Measurements from ENCODE around the gene ST3GAL3. TPM values are rescaled to one million over a fixed set of nuclear protein-coding genes. Genes with fewer than 3 reads are reported as not detected.

The ST3GAL3 gene
- polyA plus RNA-seq, 1 of the 3 experiments (the other 2 are of a cell fraction), result 20.6 TPM

- no peaks in the 10 kb centered on the region for H3K9me3 ChIP-seq
- H3K4me2 ChIP-seq, result 0 out of 2 replicates have a peak overlapping the region, but pooled peaks have one; percentile 31
- POLR2A ChIA-PET, result no interaction called here
- WGBS (ENCODE audit: low lambda C conversion rate), result 82% methylated on average over 2 of the region's 2 CpGs
- no peak overlapping the region for H3K4me3 ChIP-seq (ENCODE audit: low read depth in 2 of 2, low read length in 1 of 2)
- H3K36me3 ChIP-seq (replicated peaks in 1 of 2; ENCODE audit: control insufficient read depth in 1 of 2, insufficient read depth in 2 of 2, low read length in 1 of 2), result peaks cover 0 to 6% of the 10 kb centered on the region in 2 experiments
- CTCF ChIA-PET, result interaction anchor here (0.9 to 4.6 kb wide), 3 partner anchors 13 to 55 kb away, joined by 3 to 23 read pairs (median 3); no protein-coding TSS in a partner anchor
- no peak for TF ChIP-seq FOSL2 (IDR thresholded peaks at IDR 0.05; ENCODE audit: borderline replicate concordance, low read depth)
- TF ChIP-seq YY1 (IDR thresholded peaks at IDR 0.05; ENCODE audit: low read depth), result no peak
- TF ChIP-seq MEF2A (IDR thresholded peaks at IDR 0.05; ENCODE audit: borderline replicate concordance, low read depth), result no peak
- TF ChIP-seq ZBTB33 (IDR thresholded peaks at IDR 0.05; ENCODE audit: borderline replicate concordance, low read depth), result no peak
- H3K9ac ChIP-seq, result no peak overlapping the region
- peaks cover 23% of the 10 kb centered on the region for H4K20me1 ChIP-seq (ENCODE audit: insufficient read depth)
- H3K79me2 ChIP-seq (ENCODE audit: insufficient read depth), result no peaks in the 10 kb centered on the region
- H3K27ac ChIP-seq (ENCODE audit: low read depth in 2 of 2, low read length in 1 of 2), result peak overlapping the region in 1 of 2 experiments; percentile 56; a peak in 1 of 4 replicates
- no peaks in the 10 kb centered on the region for H3K27me3 ChIP-seq (ENCODE audit: insufficient read depth)
- peaks cover 10% of the 10 kb centered on the region for H3F3A ChIP-seq (replicated peaks; ENCODE audit: insufficient read depth)
- no peak overlapping the region for H2AFZ ChIP-seq (ENCODE audit: low read depth)
- no peak for DNase-seq
- H3K9me2 ChIP-seq, result no peaks in the 10 kb centered on the region
- H3K4me1 ChIP-seq (ENCODE audit: control insufficient read depth in 1 of 2, insufficient read depth in 2 of 2, low read depth in 1 of 2, low read length in 1 of 2), result peaks cover 3 to 15% of the 10 kb centered on the region in 2 experiments; a peak in 2 of 4 replicates
These were observed 172.7 kb downstream of the ST3GAL3 start for GRCh38 chr1:43879996-43880395.

DNA sequence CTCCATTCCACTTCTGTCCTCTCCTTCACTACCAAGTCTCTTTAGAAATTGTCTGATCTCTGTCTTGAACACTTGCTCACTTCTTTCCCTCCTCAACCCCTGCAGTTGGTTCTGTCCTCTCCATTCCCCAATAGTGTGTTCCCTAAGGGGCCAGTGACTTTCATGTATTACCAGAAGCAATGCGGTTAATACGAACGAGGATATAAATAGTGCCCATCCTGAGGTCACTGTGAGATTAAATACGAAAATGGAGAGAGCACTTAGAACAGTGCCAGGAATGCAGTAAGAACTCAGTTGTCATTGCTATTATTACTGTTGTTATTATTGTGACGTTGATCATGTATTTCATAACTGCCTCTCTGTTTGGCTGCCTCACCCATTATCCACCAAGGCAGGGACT lies 173.3 kb downstream of the ST3GAL3 start:
- H3K79me2 ChIP-seq (ENCODE audit: insufficient read depth), result no peaks in the 10 kb centered on the region
- H3F3A ChIP-seq (replicated peaks; ENCODE audit: insufficient read depth), result peaks cover 10% of the 10 kb centered on the region
- H3K36me3 ChIP-seq (replicated peaks in 1 of 2; ENCODE audit: control insufficient read depth in 1 of 2, insufficient read depth in 2 of 2, low read length in 1 of 2), result peaks cover 0 to 6% of the 10 kb centered on the region in 2 experiments
- ChIA-PET CTCF (interaction anchor here (1.5 to 4.6 kb wide), 3 partner anchors 35 to 116 kb away, joined by 3 to 23 read pairs (median 9); no protein-coding TSS in a partner anchor), POLR2A (no interaction called here)
- no peak overlapping the region for H3K4me3 ChIP-seq (ENCODE audit: low read depth in 2 of 2, low read length in 1 of 2)
- H3K9ac ChIP-seq, result no peak overlapping the region
- peaks cover 3 to 15% of the 10 kb centered on the region in 2 experiments; a peak in 2 of 4 replicates for H3K4me1 ChIP-seq (ENCODE audit: control insufficient read depth in 1 of 2, insufficient read depth in 2 of 2, low read depth in 1 of 2, low read length in 1 of 2)
- 98% methylated on average over 5 of the region's 5 CpGs for WGBS (ENCODE audit: low lambda C conversion rate)
- H3K27ac ChIP-seq (ENCODE audit: low read depth in 2 of 2, low read length in 1 of 2), result no peak overlapping the region
- peaks cover 23% of the 10 kb centered on the region for H4K20me1 ChIP-seq (ENCODE audit: insufficient read depth)
- no peak for DNase-seq
- no peak overlapping the region for H2AFZ ChIP-seq (ENCODE audit: low read depth)
- H3K9me3 ChIP-seq, result no peaks in the 10 kb centered on the region
- H3K27me3 ChIP-seq (ENCODE audit: insufficient read depth), result no peaks in the 10 kb centered on the region
- no peak for TF ChIP-seq ZBTB33 (IDR thresholded peaks at IDR 0.05; ENCODE audit: borderline replicate concordance, low read depth)
- no peak for TF ChIP-seq NFIC (IDR thresholded peaks at IDR 0.05; ENCODE audit: borderline replicate concordance)
- no peak for TF ChIP-seq RCOR1 (IDR thresholded peaks at IDR 0.05; ENCODE audit: low read length)
- TF ChIP-seq RAD21 (IDR thresholded peaks at IDR 0.05; ENCODE audit: low read length), result no peak
- TF ChIP-seq, protein P1, sequence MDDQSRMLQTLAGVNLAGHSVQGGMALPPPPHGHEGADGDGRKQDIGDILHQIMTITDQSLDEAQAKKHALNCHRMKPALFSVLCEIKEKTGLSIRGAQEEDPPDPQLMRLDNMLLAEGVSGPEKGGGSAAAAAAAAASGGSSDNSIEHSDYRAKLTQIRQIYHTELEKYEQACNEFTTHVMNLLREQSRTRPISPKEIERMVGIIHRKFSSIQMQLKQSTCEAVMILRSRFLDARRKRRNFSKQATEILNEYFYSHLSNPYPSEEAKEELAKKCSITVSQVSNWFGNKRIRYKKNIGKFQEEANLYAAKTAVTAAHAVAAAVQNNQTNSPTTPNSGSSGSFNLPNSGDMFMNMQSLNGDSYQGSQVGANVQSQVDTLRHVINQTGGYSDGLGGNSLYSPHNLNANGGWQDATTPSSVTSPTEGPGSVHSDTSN (IDR thresholded peaks at IDR 0.05), result no peak
- no peak for TF ChIP-seq SMC3 (IDR thresholded peaks at IDR 0.05; ENCODE audit: low read depth, low read length)
- TF ChIP-seq RXRA (IDR thresholded peaks at IDR 0.05; ENCODE audit: borderline replicate concordance, low read depth), result no peak
- no peaks in the 10 kb centered on the region for H3K9me2 ChIP-seq
- no peak overlapping the region for H3K4me2 ChIP-seq

Data from SK-N-SH (cell line).